ENCODE data around the gene C1QA.
"Not testable (repeated sequence)": the region's sequence is repeated elsewhere in the genome, so short reads cannot be mapped to it uniquely, and the experiment has no call there.

The C1QA gene

DNA sequence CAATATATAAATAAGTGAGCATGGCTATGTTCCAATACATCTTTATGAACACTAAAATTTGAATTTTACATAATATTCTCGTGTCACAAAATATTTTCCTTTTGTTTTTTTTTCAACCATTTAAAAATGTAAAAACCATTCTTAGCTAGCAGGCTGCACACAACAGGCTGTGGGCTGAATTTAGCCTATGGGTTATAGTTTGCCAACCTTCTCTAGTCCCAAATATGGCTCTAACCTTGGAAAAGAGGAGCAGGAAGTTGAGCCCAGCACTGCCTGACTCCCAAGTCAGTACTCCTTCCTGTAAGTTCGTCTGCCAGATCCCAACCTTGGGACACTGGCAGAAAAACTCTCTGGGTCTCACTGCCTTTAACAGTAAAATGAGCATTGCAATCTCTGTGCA is 30.0 kb downstream of the C1QA start:
- H3K4me3 ChIP-seq (ENCODE audit: low read depth in 1 of 5, low read length in 5 of 5), result no peak overlapping the region
- no peak overlapping the region for H3K9ac ChIP-seq (ENCODE audit: low read length in 5 of 5)
- H3K4me1 ChIP-seq (ENCODE audit: control insufficient read depth in 5 of 5, insufficient read depth in 5 of 5, low read length in 5 of 5), result no peaks in the 10 kb centered on the region
- no peaks in the 10 kb centered on the region for H3K9me3 ChIP-seq (ENCODE audit: control insufficient read depth in 5 of 5, low read length in 5 of 5)
- H3K27ac ChIP-seq (ENCODE audit: low read depth, low read length), result no peak overlapping the region
- H3K27me3 ChIP-seq (ENCODE audit: control insufficient read depth in 5 of 5, insufficient read depth in 4 of 5, low read length in 5 of 5), result peaks cover 7 to 16% (median 9%) of the 10 kb centered on the region in 5 donors
- H3K36me3 ChIP-seq (ENCODE audit: control insufficient read depth in 5 of 5, insufficient read depth in 5 of 5, low read length in 5 of 5), result peaks cover 0 to 1% (median 0%) of the 10 kb centered on the region in 5 donors

DNA sequence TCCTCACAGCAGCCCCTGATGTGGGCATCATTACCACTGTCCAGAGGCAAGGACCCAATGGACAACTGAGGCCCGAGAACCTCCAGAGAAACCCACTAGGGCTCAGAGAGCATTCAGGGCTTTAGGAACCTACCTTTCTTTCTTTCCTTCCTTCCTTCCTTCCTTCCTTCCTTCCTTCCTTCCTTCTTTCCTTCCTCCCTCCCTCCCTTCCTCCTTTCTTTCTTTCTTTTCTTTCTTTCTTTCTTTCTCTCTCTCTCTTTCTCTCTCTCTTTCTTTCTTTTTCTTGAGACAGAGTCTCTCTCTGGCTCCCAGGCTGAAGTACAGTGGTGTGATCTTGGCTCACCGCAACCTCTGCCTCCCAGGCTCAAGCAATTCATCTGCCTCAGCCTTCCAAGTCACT is 32.4 kb downstream of the C1QA start:
- H3K4me3 ChIP-seq (ENCODE audit: low read depth in 1 of 5, low read length in 5 of 5); H3K9me3 ChIP-seq (ENCODE audit: control insufficient read depth in 5 of 5, low read length in 5 of 5); H3K27ac ChIP-seq (ENCODE audit: low read depth, low read length); H3K36me3 ChIP-seq (ENCODE audit: control insufficient read depth in 5 of 5, insufficient read depth in 5 of 5, low read length in 5 of 5); H3K4me1 ChIP-seq (ENCODE audit: control insufficient read depth in 5 of 5, insufficient read depth in 5 of 5, low read length in 5 of 5); H3K9ac ChIP-seq (ENCODE audit: low read length in 5 of 5): not testable (repeated sequence)
- H3K27me3 ChIP-seq (ENCODE audit: control insufficient read depth in 5 of 5, insufficient read depth in 4 of 5, low read length in 5 of 5), result peaks cover 7 to 36% (median 26%) of the 10 kb centered on the region in 5 donors

GRCh38 chr1:22670352-22670975 is 34.0 kb downstream of the C1QA start:
- no peaks in the 10 kb centered on the region for H3K4me1 ChIP-seq (ENCODE audit: control insufficient read depth in 5 of 5, insufficient read depth in 5 of 5, low read length in 5 of 5)
- H3K27me3 ChIP-seq (ENCODE audit: control insufficient read depth in 5 of 5, insufficient read depth in 4 of 5, low read length in 5 of 5), result peaks cover 7 to 34% (median 29%) of the 10 kb centered on the region in 5 donors
- no peaks in the 10 kb centered on the region for H3K36me3 ChIP-seq (ENCODE audit: control insufficient read depth in 5 of 5, insufficient read depth in 5 of 5, low read length in 5 of 5)
- no peak overlapping the region for H3K4me3 ChIP-seq (ENCODE audit: low read depth in 1 of 5, low read length in 5 of 5)
- no peaks in the 10 kb centered on the region for H3K9me3 ChIP-seq (ENCODE audit: control insufficient read depth in 5 of 5, low read length in 5 of 5)
- H3K27ac ChIP-seq (ENCODE audit: low read depth, low read length), result no peak overlapping the region
- no peak overlapping the region for H3K9ac ChIP-seq (ENCODE audit: low read length in 5 of 5)

DNA sequence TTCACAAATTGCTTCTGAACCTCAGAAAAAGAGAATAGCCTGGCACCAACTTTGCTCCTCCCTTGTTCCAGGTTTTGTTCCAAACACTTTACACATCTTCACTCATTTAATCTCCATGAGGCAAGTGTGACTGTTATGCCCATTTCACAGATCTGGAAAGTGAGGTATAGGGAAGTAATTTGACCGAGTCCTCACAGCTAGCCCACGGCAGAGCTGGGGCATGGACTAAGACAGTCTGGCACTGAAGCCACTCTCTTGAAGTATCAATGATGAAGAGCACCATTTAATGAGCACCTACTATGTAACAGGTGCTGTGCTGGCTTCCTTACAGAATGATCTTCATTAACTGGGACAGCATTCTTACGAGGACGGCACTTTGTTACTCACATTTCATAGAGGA is 35.6 kb downstream of the C1QA start:
- Histone ChIP-seq H3K27ac (ENCODE audit: low read depth, low read length) (no peak overlapping the region), H3K4me1 (ENCODE audit: control insufficient read depth in 5 of 5, insufficient read depth in 5 of 5, low read length in 5 of 5) (no peaks in the 10 kb centered on the region), H3K9me3 (ENCODE audit: control insufficient read depth in 5 of 5, low read length in 5 of 5) (no peaks in the 10 kb centered on the region), H3K9ac (ENCODE audit: low read length in 5 of 5) (no peak overlapping the region), H3K4me3 (ENCODE audit: low read depth in 1 of 5, low read length in 5 of 5) (no peak overlapping the region), H3K36me3 (ENCODE audit: control insufficient read depth in 5 of 5, insufficient read depth in 5 of 5, low read length in 5 of 5) (no peaks in the 10 kb centered on the region), H3K27me3 (ENCODE audit: control insufficient read depth in 5 of 5, insufficient read depth in 4 of 5, low read length in 5 of 5) (peaks cover 7 to 32% (median 31%) of the 10 kb centered on the region in 5 donors)

- Histone ChIP-seq H3K4me3 (ENCODE audit: low read depth in 1 of 5, low read length in 5 of 5) (no peak overlapping the region), H3K27me3 (ENCODE audit: control insufficient read depth in 5 of 5, insufficient read depth in 4 of 5, low read length in 5 of 5) (peaks cover 7 to 32% (median 28%) of the 10 kb centered on the region in 5 donors), H3K9me3 (ENCODE audit: control insufficient read depth in 5 of 5, low read length in 5 of 5) (no peaks in the 10 kb centered on the region), H3K9ac (ENCODE audit: low read length in 5 of 5) (no peak overlapping the region), H3K27ac (ENCODE audit: low read depth, low read length) (no peak overlapping the region), H3K4me1 (ENCODE audit: control insufficient read depth in 5 of 5, insufficient read depth in 5 of 5, low read length in 5 of 5) (no peaks in the 10 kb centered on the region), H3K36me3 (ENCODE audit: control insufficient read depth in 5 of 5, insufficient read depth in 5 of 5, low read length in 5 of 5) (no peaks in the 10 kb centered on the region)
Observed at GRCh38 chr1:22673486-22674409, 37.3 kb downstream of the C1QA start.

DNA sequence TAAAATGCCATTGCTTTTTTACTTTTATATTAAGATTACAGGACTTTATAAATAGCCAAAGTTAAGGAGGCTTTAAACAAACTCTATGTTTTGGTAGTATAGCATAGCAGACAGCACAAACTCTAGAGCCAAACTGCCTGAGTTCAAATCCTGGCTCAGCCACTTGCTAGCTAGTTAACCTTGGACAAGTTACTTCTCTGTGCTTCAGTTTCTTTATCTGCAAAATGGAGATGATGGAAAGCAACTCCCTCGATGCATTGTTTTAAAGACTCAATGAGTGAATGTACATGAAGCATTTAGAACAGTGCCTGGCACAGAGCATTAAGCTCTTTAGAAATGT is 38.0 kb downstream of the C1QA start:
- H3K36me3 ChIP-seq (ENCODE audit: control insufficient read depth in 5 of 5, insufficient read depth in 5 of 5, low read length in 5 of 5), result no peaks in the 10 kb centered on the region
- H3K9me3 ChIP-seq (ENCODE audit: control insufficient read depth in 5 of 5, low read length in 5 of 5), result no peaks in the 10 kb centered on the region
- H3K9ac ChIP-seq (ENCODE audit: low read length in 5 of 5), result no peak overlapping the region
- H3K27me3 ChIP-seq (ENCODE audit: control insufficient read depth in 5 of 5, insufficient read depth in 4 of 5, low read length in 5 of 5), result peaks cover 7 to 32% (median 28%) of the 10 kb centered on the region in 5 donors
- H3K4me1 ChIP-seq (ENCODE audit: control insufficient read depth in 5 of 5, insufficient read depth in 5 of 5, low read length in 5 of 5), result no peaks in the 10 kb centered on the region
- no peak overlapping the region for H3K27ac ChIP-seq (ENCODE audit: low read depth, low read length)
- H3K4me3 ChIP-seq (ENCODE audit: low read depth in 1 of 5, low read length in 5 of 5), result no peak overlapping the region

DNA sequence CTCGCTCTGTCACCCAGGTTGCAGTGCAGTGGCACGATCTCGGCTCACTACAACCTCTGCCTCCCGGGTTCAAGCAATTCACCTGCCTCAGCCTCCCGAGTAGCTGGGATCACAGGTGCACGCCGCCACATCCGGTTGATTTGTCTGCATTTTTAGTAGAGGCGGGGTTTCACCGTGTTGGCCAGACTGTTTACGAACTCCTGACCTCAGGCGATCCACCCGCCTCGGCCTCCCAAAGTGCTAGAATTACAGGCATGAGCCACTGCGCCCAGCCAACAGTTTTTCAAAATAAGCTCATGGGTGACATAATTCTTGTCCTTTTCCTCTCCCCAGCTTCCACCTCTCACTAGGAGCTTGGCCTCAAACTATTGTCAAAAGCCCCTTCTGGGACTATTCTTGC is 39.7 kb downstream of the C1QA start:
- not testable (repeated sequence) for H3K4me1 ChIP-seq (ENCODE audit: control insufficient read depth in 5 of 5, insufficient read depth in 5 of 5, low read length in 5 of 5); H3K9ac ChIP-seq (ENCODE audit: low read length in 5 of 5); H3K4me3 ChIP-seq (ENCODE audit: low read depth in 1 of 5, low read length in 5 of 5); H3K36me3 ChIP-seq (ENCODE audit: control insufficient read depth in 5 of 5, insufficient read depth in 5 of 5, low read length in 5 of 5); H3K27ac ChIP-seq (ENCODE audit: low read depth, low read length); H3K9me3 ChIP-seq (ENCODE audit: control insufficient read depth in 5 of 5, low read length in 5 of 5)
- H3K27me3 ChIP-seq (ENCODE audit: control insufficient read depth in 5 of 5, insufficient read depth in 4 of 5, low read length in 5 of 5), result peaks cover 0 to 29% (median 20%) of the 10 kb centered on the region in 5 donors

DNA sequence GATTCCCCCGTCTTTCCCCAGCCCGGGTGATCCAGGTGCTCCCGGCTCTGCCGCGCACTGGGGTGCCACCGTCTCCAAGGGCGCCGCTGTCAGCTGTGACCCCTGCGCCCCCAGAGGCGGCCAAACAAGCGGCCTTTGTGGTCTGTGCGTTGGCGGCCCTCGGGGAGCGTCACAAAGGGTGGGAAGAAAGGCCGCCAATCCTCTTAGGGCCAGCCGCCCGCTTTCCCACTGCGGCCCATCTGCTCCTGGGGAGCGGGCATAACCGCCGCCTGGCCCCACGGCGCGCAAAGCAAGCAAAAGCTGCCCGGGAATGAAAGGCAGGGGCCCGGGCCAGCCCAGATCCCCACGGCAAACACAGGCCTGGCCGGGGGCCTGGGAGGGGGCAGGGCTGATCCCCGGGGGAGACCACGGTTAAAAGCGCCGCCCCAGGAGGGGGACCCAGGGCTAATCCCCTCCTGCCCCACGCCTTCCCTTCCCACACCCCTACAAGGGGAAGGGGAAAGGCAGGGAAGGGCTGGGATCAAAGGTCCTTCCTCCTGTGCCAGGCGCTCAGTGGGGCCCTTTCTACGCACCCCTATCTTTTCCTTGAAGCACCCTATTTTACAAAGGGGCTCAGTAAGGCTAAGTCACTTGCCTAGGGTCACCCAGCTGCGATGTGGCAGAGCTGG is 40.6 kb downstream of the C1QA start:
- no peaks in the 10 kb centered on the region for H3K36me3 ChIP-seq (ENCODE audit: control insufficient read depth in 5 of 5, insufficient read depth in 5 of 5, low read length in 5 of 5)
- H3K27ac ChIP-seq (ENCODE audit: low read depth, low read length), result no peak overlapping the region
- no peaks in the 10 kb centered on the region for H3K4me1 ChIP-seq (ENCODE audit: control insufficient read depth in 5 of 5, insufficient read depth in 5 of 5, low read length in 5 of 5)
- H3K9me3 ChIP-seq (ENCODE audit: control insufficient read depth in 5 of 5, low read length in 5 of 5), result no peaks in the 10 kb centered on the region
- H3K4me3 ChIP-seq (ENCODE audit: low read depth in 1 of 5, low read length in 5 of 5), result no peak overlapping the region
- no peak overlapping the region for H3K9ac ChIP-seq (ENCODE audit: low read length in 5 of 5)
- peaks cover 0 to 24% (median 16%) of the 10 kb centered on the region in 5 donors for H3K27me3 ChIP-seq (ENCODE audit: control insufficient read depth in 5 of 5, insufficient read depth in 4 of 5, low read length in 5 of 5)

DNA sequence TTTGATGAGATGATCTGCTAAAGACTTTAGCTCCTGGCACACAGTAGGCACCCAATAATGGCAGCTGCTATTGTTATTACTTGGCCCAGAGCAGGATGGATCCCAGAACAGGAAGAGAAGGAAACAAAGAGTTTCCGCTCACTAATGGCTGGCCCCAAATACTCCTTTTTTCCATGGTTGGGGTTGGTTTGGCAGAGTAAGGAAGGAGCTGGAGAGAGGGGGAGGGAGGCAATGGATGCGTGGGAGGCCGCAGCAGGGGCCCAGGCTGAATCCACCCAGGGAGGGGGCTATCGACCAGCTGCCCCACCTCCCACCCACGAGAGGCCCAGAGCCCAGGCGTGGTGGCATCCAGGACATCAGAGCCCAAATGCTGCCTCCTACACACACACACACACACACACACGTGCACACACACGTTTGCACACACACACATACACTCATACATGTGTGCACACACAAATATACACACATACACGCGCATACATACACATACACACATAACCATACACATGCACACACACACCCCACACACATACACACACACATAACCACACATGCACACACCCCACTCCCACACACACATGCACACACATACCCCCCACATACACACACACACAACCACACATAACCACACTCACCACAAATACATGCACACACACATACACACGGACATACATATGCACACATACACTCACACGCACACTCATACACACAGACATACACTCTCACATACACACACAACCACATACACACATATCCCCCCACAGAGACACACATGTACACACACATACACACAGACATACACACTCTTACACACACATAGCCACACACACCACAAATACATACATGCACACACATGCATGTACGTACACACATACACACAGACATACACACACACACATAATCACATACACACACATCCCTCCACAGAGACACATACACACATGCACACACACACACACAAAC is 41.8 kb downstream of the C1QA start:
- H3K27ac ChIP-seq (ENCODE audit: low read depth, low read length), result no peak overlapping the region
- no peak overlapping the region for H3K9ac ChIP-seq (ENCODE audit: low read length in 5 of 5)
- no peaks in the 10 kb centered on the region for H3K9me3 ChIP-seq (ENCODE audit: control insufficient read depth in 5 of 5, low read length in 5 of 5)
- H3K36me3 ChIP-seq (ENCODE audit: control insufficient read depth in 5 of 5, insufficient read depth in 5 of 5, low read length in 5 of 5), result no peaks in the 10 kb centered on the region
- no peak overlapping the region for H3K4me3 ChIP-seq (ENCODE audit: low read depth in 1 of 5, low read length in 5 of 5)
- H3K27me3 ChIP-seq (ENCODE audit: control insufficient read depth in 5 of 5, insufficient read depth in 4 of 5, low read length in 5 of 5), result peaks cover 0 to 14% (median 11%) of the 10 kb centered on the region in 5 donors
- no peaks in the 10 kb centered on the region for H3K4me1 ChIP-seq (ENCODE audit: control insufficient read depth in 5 of 5, insufficient read depth in 5 of 5, low read length in 5 of 5)

All from subcutaneous abdominal adipose tissue (tissue), 5 donors.